ENCODE measurements around the gene SORCS1.
"Not testable (repeated sequence)": the region's sequence is repeated elsewhere in the genome, so short reads cannot be mapped to it uniquely, and the experiment has no call there.

Gene SORCS1

GRCh38 chr10:107037192-107038122 is 127.0 kb downstream of the SORCS1 start:
- DNase-seq = no peak

GRCh38 chr10:107033799-107034422 is 130.6 kb downstream of the SORCS1 start:
- no peak for DNase-seq

- no peak for DNase-seq
Observed at GRCh38 chr10:107032700-107033401, 131.7 kb downstream of the SORCS1 start.

DNA sequence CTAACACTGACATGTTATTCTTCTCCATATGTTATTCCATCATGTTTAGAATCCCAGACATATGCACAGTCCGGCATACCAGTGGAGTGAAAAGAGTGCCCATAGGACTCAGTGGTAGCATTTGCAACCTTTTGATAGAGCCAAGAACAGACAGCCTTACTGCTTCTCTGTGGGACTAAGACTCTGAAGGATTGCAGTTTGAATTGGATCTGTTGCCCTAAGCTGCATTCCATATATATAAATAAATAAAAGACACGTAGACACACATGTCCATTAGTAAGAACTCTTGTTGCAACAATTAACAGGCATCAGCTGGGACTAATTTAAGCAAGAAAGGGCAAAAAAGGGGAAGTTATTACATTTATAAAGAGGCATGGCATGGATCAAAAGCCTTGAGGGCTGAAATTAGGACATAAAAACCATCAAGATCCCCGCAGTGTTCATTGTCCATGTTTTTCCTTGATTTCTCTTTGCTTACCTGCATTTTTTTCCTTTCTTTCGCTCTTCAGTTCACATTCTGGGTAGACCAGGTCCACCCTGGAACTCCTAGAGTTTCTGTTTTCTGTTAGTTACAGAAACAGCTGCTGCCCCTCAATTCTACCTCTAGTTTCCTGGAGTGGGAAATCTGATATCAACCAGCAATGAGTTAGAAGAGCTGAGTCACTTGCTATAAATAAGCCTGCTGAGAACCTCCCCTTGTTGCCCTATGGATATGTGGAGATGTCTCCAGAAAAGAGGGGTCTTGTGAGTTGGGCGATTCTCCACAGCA is 132.4 kb downstream of the SORCS1 start:
- DNase-seq = no peak

DNA sequence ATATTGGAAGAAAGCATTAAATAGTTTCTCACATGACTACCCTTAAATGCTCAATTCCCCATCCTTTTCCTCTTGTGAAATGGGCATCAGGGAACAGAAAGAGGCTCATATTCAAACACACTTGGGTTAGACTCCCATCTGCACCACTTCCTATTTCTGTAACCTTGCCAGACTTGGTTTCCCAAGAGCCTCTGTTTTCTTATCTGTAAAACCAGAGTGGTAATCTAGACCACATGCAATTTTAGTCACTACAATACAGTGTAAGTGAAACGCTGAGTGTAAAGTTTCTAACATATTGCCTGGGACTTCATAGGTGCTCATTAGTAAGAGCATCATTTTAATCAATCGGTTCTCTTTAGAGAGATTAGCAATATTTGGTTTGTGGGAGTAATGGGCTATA is 136.3 kb downstream of the SORCS1 start:
- no peak for DNase-seq

GRCh38 chr10:107025676-107026075 is 138.8 kb downstream of the SORCS1 start:
- no peak for DNase-seq

GRCh38 chr10:107024033-107024432 is 140.5 kb downstream of the SORCS1 start:
- DNase-seq = not testable (repeated sequence)

- DNase-seq = no peak
Observed at GRCh38 chr10:107022600-107023354, 141.7 kb downstream of the SORCS1 start.

GRCh38 chr10:107019154-107019553 is 145.4 kb downstream of the SORCS1 start:
- DNase-seq = no peak

DNA sequence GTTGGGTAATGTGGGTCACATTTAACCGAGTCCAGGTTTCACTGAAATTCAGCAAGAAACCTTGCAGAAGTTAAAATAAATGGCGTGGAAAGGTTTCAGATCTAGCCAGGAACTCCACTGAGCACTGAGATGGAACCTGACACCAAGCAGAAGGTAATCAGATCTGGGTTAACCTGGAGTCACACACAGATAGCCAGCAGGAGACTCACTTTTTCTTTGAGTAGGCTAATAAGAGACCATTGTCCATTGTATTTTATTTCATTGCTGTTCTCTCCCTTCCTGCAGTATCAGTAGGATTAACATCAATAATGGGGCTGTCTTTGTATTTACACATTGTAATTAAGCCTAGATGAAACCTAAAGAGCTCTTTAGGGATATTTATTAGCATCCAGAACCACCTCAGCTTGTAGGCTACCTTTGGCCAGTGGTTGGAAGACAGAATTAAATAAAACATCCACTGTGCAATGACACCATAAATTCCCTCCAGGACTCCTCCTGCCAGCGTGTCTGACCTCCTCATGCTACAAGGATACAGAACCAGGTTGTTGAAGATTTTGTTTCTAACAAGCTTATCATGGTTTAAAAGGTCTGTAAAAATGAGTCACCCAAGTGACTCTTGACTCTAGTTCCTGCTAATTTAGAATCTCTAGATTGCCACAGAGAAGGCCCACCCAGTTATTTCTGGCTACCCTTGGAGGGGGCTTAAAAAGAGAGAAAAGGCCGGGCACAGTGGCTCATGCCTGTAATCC is 151.1 kb downstream of the SORCS1 start:
- no peak for DNase-seq

DNA sequence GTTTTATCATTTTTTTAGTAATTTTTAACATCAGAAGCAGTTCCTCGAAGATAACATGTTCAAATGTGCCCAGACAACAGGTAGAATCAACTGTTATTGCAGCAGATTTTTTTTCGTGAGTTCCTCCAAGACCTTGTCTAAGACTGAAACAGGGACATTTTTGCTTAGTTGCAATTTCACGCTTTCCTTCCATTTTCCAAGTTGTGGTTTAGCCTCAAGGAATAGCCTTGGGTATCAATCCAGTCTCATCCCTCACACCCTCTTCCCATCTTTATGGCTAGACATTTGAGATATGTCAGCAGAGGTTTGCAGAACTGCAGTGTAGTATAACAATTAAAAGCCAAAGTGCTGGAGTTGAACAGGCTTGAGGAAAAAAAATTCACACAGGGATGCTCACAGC is 152.5 kb downstream of the SORCS1 start:
- DNase-seq = no peak

- DNase-seq = no peak
Observed at GRCh38 chr10:107011105-107011504, 153.4 kb downstream of the SORCS1 start.

- no peak for DNase-seq
Observed at GRCh38 chr10:107010531-107010930, 154.0 kb downstream of the SORCS1 start.

DNA sequence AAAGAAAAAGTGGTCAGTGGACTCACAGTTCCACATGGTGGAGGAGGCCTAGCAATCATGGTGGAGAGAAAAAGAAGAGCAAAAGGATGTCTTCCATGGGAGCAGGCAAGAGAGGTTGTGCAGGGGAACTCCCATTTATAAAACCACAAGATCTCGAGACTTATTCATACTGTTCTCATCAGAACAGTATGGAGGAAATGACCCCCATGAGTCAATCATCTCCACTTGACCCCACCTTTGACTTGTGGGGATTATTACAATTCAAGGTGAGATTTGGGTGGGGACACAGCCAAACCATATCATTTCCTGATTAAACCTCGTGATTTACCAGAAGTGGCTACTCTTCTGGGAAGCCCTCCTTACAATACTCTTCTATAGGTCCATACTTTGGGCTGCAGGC is 160.1 kb downstream of the SORCS1 start:
- DNase-seq = no peak

- DNase-seq = no peak
Observed at GRCh38 chr10:107002068-107002467, 162.4 kb downstream of the SORCS1 start.

DNA sequence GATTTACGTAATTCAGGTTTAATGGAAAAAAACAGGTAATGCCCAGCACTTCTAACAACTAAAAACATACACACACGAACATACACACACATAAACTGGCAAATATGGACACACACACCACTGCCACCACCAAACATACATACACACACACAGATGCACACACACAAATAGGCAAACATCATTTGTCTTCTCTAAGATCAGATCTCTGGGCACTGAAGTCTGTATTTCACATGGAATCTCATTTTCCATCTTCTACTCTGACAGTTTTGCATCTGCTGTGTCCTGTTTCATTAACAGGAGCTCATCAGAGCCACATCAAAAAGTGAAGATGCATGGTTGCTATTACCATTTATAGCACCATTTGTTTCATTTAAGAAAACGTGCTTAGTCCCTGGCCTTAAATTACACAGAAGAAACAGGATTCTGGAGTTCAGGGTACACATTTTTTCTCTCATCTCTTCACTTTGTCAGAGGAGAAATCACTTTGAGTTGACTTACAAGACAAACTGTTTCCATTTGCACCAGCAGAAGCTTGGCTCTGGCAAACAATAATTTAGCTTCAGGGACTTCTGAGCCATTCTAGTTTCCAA is 165.3 kb downstream of the SORCS1 start:
- DNase-seq = no peak

- DNase-seq = no peak
Observed at GRCh38 chr10:106997721-106998120, 166.8 kb downstream of the SORCS1 start.

- DNase-seq = no peak
Observed at GRCh38 chr10:106996510-106996909, 168.0 kb downstream of the SORCS1 start.

- no peak for DNase-seq
Observed at GRCh38 chr10:106992055-106992454, 172.5 kb downstream of the SORCS1 start.

DNA sequence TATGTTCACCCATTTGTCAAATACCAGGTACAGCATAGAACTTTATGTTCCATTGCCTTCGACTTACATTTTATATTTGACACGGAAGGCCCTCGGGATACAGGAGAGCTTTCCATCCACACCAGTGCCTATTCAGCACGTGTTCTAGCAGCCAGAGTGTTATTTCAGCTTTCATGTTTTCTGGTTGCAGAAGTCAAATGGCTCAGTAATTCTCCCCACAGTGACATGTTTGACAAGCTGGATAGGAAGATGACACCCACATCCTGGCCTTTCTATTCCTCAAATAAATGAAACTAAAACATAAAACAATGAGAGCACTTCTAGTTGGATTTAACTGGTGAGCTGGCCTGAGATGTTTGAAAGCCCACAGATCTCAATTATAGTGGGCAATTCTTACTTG is 173.4 kb downstream of the SORCS1 start:
- no peak for DNase-seq

DNA sequence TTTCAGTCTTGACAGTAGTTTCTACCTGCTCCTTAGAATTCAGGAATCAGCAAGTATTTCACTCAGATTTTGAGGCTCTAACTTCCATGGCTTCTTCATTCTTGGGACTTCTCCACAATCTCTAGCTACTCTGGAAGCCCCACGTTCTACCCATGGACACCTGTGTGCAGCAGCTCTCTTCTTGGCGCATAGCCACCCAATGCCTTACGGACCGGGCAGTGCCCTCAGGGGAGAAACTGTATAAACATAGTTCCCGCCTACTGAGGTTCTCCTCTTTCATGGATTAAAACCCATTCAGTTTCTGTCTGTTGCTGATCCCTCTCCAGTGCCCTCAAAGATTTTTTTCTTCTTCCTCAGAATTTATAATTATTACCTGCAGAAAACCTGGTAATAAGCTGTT is 177.1 kb downstream of the SORCS1 start:
- DNase-seq = no peak
